Limb (tissue), 2 donors: Measurements from ENCODE around the gene SUPT4H1.
"Not testable (repeated sequence)": the region's sequence is repeated elsewhere in the genome, so short reads cannot be mapped to it uniquely, and the experiment has no call there.

Experiments used
- DNase-seq, 2 donors: peaks; one replicate each; pipeline ENCODE4 v3.0.0-alpha.2; 2016; ENCODE audit errors: extremely low spot score in 2 of 2

Gene SUPT4H1

GRCh38 chr17:58351831-58352595 lies at the start of gene SUPT4H1:
Gene SUPT4H1, minus strand, starts transcription at chr17:58352201. Its CDS starts 66 bp downstream, at chr17:58352135.
- peak; percentile 92 to 95 for DNase-seq

GRCh38 chr17:58401287-58401686 lies 49.3 kb upstream of the SUPT4H1 start:
- DNase-seq: no peak

DNA sequence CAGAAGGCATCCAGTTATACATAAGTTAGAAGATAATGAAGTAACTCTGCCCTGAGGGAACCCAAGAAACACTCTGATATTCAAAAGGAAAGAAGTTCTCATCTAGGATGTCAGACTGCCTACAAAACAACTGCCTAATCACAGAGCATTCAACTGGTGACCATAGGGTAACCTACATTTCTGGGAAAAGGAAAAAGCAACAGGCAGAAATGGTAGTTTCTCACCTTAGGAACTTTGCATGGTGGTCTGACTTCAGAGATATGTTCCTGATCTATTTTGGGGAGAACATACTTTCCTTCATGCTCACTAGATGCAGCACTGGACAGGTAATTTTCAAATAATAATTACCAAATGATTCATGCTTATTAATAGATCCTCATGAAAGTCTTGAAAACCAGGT lies 48.8 kb upstream of the SUPT4H1 start:
- DNase-seq: no peak

DNA sequence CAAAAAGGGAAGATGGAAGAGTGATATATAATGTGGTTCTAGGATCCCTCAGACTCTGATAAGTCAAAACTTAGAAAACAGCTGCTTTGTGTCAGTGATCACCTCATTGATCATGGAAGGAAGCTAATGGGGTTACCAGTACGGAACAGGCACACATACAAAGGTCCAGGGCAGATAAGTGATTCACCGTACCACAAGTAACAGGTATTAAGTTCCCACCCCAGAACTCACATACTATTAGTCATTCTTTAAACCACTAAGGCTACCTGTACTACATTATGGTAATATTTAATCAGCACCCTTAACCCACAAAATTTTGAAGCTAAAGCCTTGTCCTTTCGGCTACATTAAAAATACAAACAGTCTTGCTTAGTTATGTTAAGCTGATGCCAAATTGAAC lies 48.0 kb upstream of the SUPT4H1 start:
- no peak for DNase-seq

DNA sequence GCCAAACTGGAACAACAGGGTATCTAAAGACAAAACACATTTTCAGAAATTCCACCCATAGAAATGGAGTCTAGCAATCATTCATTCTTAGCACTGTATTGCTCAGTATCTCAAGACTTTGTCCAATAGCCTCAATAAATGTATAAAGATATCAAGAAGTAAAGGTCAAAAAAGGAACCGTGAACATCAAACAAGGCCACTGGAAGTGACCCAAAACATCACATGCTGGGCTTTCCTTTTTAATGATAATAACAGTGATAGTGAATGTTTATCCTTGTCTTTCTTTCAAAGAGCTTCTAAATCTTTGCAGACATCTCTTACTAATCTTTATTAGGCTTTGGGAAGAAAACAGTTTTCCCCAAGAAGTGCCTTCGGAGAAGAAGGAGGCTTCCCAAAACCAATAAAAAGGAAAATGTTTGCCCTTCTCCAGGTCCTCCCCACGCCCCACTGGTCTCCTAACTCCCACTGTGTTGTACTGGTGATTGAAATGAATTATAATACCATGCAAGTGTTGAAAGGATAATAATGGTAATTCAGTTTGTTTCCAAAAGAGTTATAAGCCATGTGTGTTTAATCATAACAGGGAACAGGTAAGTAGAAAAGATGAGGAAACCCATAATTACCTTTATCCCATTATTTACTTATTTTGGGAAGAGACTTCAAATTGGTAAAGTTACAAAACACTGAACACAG lies 46.7 kb upstream of the SUPT4H1 start:
- no peak for DNase-seq

- not testable (repeated sequence) for DNase-seq
These were observed 45.4 kb upstream of the SUPT4H1 start for GRCh38 chr17:58397421-58397820.

GRCh38 chr17:58396173-58396572 lies 44.2 kb upstream of the SUPT4H1 start:
- no peak for DNase-seq

DNA sequence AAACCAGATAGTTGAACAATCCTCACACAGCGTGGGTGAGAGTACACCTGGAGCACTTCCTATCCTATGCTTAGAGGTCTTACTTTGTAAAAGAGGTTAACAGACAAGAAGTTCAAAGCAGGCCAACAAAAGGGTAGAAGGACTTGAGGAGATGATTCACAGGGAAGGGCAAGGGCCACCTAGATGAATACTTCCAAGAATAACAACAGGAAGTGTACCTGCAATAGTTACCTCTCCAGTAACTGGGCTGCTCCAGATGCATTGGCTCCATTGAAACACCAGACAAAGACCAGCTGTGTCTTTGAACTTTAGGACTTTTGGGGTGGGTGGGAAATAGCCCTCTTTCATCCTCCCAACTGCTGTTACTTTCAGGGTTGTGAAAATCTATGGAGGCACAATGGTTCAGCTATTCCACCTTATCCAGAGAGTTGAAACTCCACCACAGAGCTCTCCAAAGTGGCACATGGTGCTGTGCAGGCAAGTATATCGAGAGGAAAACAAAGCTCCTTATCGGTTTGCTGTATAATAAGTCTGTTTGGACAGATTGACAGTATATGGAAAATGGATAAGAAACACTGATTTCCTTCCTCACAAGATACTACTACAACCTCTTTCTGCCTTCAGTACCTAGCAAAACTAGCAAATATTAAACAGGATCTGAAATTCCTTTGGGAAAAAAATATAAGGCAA lies 42.7 kb upstream of the SUPT4H1 start:
- no peak for DNase-seq

GRCh38 chr17:58391302-58391984 lies 39.4 kb upstream of the SUPT4H1 start:
- DNase-seq: peak in 1 of 2 donors; percentile 35

DNA sequence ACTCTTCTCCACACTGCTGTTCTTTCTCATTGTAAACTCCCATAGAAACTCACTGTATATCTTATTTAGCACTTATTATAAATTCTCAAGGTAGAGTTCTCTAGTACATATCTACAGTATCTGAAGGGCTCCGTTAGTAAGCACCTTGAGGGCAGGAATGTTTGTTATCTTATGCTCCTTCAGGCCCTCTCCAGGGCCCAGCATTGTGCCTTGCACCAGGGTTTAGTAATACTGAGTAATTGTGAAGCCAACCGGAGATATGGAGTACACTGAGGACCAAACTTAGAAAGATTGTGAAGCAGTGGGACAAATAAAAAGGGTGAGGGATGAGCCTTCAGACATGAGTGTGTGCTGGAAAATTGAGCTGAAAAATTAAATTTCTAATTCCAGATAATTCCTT lies 38.9 kb upstream of the SUPT4H1 start:
- DNase-seq: no peak

GRCh38 chr17:58388302-58389190 lies 36.5 kb upstream of the SUPT4H1 start:
- no peak for DNase-seq

DNA sequence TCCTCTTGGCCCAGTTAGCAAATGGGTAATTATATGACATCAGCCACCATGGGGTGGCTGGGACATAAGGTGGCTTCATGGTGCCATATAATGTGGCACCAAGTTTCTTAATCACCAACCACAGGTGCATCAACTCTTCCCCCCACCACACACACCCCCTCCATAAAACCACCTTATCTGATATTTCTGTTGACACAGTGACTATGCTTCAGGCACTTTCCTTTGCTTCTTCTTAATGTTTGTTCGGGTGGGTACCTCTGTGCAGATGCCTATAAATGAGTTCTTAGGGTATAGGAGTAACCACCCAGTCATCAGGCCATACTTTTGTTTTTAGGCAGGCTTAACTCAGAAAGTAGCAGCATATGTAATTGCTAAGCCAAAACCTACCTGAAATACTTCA lies 35.8 kb upstream of the SUPT4H1 start:
- no peak for DNase-seq

DNA sequence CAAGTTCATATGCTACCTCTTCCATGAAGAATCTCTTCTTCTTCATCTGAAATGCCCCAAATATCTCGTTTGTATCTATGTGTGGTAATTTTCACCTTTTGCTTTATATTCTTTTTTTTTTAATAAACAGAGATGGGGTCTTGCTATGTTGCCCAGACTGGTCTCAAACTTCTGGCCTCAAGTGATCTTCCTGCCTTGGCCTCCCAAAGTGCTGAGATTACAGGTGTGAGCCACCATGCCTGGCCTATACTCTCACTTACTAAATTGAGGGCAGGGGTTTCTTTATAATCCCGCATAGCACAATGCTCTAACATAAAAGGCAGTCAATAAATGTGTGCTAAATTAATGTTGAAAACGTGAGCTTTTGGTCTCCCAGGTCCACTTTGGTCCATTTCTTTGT lies 34.7 kb upstream of the SUPT4H1 start:
- no peak for DNase-seq

GRCh38 chr17:58385359-58385899 lies 33.4 kb upstream of the SUPT4H1 start:
- no peak for DNase-seq

DNA sequence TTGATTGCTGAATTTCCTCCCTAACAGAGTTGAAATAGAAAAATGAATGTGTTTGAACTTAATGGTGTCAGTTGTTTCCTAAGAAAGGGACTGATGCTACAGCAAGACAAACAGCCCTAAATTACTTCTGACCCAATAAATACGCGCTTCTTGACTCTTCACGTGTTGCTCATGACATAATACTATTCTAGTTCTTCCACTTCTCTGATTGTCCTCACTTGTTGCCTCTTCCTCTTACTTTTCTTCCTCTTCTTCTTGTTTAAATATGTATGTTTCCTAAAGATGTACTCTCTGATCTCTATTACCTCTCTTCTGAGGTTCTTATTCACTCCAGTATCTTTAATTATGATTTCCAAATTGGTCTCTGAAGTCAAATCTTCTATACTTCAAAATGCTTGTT lies 32.9 kb upstream of the SUPT4H1 start:
- DNase-seq: no peak

- no peak for DNase-seq
These were observed 32.0 kb upstream of the SUPT4H1 start for GRCh38 chr17:58383892-58384462.

GRCh38 chr17:58382872-58383242 lies 30.9 kb upstream of the SUPT4H1 start:
- no peak for DNase-seq

DNA sequence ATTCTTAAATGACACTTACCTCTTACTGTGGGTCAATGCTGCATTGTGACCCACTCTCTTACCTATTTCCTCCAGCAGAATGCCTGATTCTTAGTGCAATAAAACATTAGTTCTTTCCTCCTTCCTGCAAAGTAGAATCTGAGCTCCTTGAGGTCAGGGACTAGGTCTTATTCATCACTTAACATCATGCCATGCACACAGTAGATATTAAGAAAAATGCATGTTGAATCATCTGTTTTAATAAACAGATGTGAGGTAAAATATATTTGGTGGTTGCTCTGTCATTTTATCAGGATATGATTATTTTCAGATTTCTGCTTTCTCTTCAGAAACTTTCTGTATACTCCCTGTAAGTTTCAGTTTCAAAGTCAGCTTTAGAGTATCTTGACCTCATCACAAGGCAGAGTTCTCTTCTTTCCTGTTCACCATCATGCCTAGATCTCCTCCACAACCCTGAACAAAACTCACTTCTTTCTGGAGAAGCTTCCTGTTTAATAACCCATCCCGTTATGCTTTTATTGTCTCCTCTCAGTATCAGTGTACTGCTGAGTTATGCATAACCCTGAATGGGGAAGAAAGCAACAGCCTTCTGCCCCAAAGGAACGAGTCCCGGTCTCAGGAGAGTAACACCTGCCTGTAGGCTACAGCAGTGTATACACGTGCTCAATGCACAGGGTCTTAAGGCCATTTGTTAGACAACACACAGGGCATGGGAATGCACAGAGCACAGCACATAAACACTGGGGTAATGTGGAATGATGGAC lies 30.3 kb upstream of the SUPT4H1 start:
- no peak for DNase-seq
